H9 (cell line): ENCODE data around the gene HSFX2. TPM values are rescaled to one million over a fixed set of nuclear protein-coding genes. Genes with fewer than 3 reads are reported as not detected.
A peak's percentile ranks its signal among the peaks of the same experiment; 100 is the strongest.

ENCODE experiments used
- DNase-seq: peaks from one replicate; pipeline ENCODE4 v3.0.0-alpha.2; 2017
- H2AFZ ChIP-seq: one replicate; pipeline ENCODE4 v1.6.1; 2013; ENCODE audit warnings: mild to moderate bottlenecking, low read length, control low read depth, moderate library complexity
- H2AK5ac ChIP-seq: 2 replicates; pipeline ENCODE4 v1.6.1; 2013; ENCODE audit warnings: low read length, control low read depth, mixed read lengths; ENCODE audit not compliant: insufficient read length
- H2BK120ac ChIP-seq: one replicate; pipeline ENCODE4 v1.6.1; 2013; ENCODE audit warnings: low read depth, mild to moderate bottlenecking, low read length, control low read depth, inconsistent platforms; ENCODE audit not compliant: poor library complexity, severe bottlenecking
- H2BK12ac ChIP-seq: 2 replicates; pipeline ENCODE4 v1.6.1; 2013; ENCODE audit warnings: low read length, control low read depth, mixed read lengths, low read depth; ENCODE audit not compliant: insufficient read length
- H2BK15ac ChIP-seq: 2 replicates; pipeline ENCODE4 v1.6.1; 2013; ENCODE audit warnings: low read depth, low read length, control low read depth
- H2BK20ac ChIP-seq: one replicate; pipeline ENCODE4 v1.6.1; 2013; ENCODE audit warnings: low read depth, mild to moderate bottlenecking, low read length, control low read depth, inconsistent platforms; ENCODE audit not compliant: poor library complexity, severe bottlenecking
- H2BK5ac ChIP-seq: 2 replicates; pipeline ENCODE4 v1.6.1; 2013; ENCODE audit warnings: low read length, control low read depth, mixed read lengths; ENCODE audit not compliant: insufficient read length
- H3K14ac ChIP-seq: 2 replicates; pipeline ENCODE4 v1.6.1; 2013; ENCODE audit warnings: low read length, control low read depth; ENCODE audit not compliant: insufficient read depth
- H3K18ac ChIP-seq: 2 replicates; pipeline ENCODE4 v1.6.1; 2013; ENCODE audit warnings: low read depth, mild to moderate bottlenecking, mixed read lengths, low read length, control low read depth; ENCODE audit not compliant: insufficient read length
- H3K23ac ChIP-seq: 2 replicates; pipeline ENCODE4 v1.6.1; 2013; ENCODE audit warnings: low read length, control low read depth, mixed read lengths, low read depth; ENCODE audit not compliant: insufficient read length
- H3K23me2 ChIP-seq: 2 replicates; pipeline ENCODE4 v1.6.1; 2013; ENCODE audit warnings: low read depth, mild to moderate bottlenecking, mixed read lengths, low read length, control low read depth; ENCODE audit not compliant: insufficient read length, poor library complexity, severe bottlenecking
- H3K27ac ChIP-seq: 2 replicates; pipeline ENCODE4 v1.5.1; 2013; ENCODE audit warnings: low read length, control low read depth, mixed read lengths, low read depth; ENCODE audit not compliant: insufficient read length
- H3K27me3 ChIP-seq: 2 replicates; pipeline ENCODE4 v1.6.1; 2013; ENCODE audit warnings: low read length, control low read depth, inconsistent platforms; ENCODE audit not compliant: insufficient read depth
- H3K4ac ChIP-seq: 2 replicates; pipeline ENCODE4 v1.6.1; 2013; ENCODE audit warnings: low read depth, mild to moderate bottlenecking, control low read depth, inconsistent platforms, low read length, moderate library complexity
- H3K4me1 ChIP-seq: 2 replicates; pipeline ENCODE4 v1.6.1; 2013; ENCODE audit warnings: low read length, control low read depth, inconsistent platforms; ENCODE audit not compliant: insufficient read depth
- H3K4me2 ChIP-seq: 2 replicates; pipeline ENCODE4 v1.6.1; 2013; ENCODE audit warnings: low read length, control low read depth, mixed read lengths; ENCODE audit not compliant: insufficient read length, insufficient read depth
- H3K56ac ChIP-seq: 2 replicates; pipeline ENCODE4 v1.6.1; 2013; ENCODE audit warnings: low read depth, mild to moderate bottlenecking, mixed read lengths, low read length, control low read depth; ENCODE audit not compliant: insufficient read length
- H3K79me1 ChIP-seq: 2 replicates; pipeline ENCODE4 v1.6.1; 2013; ENCODE audit warnings: low read depth, mild to moderate bottlenecking, moderate library complexity, low read length, control low read depth, inconsistent platforms; ENCODE audit not compliant: insufficient read depth, poor library complexity, severe bottlenecking
- H3K79me2 ChIP-seq: 2 replicates; pipeline ENCODE4 v1.6.1; 2013; ENCODE audit warnings: low read length, control low read depth, inconsistent platforms; ENCODE audit not compliant: insufficient read depth
- H3K9ac ChIP-seq: 2 replicates; pipeline ENCODE4 v1.6.1; 2013; ENCODE audit warnings: low read length, control low read depth, mixed read lengths; ENCODE audit not compliant: insufficient read length; ENCODE audit errors: extremely low read depth
- H3K9me3 ChIP-seq: one replicate; pipeline ENCODE4 v1.6.1; 2013; ENCODE audit warnings: low read depth, low read length, inconsistent platforms; ENCODE audit not compliant: control insufficient read depth
- H3T11ph ChIP-seq: one replicate; pipeline ENCODE4 v1.6.1; 2013; ENCODE audit warnings: mild to moderate bottlenecking, low read length, control low read depth, inconsistent platforms
- H4K20me1 ChIP-seq: one replicate; pipeline ENCODE4 v1.6.1; 2013; ENCODE audit not compliant: control insufficient read depth, insufficient read length, insufficient read depth
- H4K5ac ChIP-seq: 2 replicates; pipeline ENCODE4 v1.6.1; 2013; ENCODE audit warnings: low read depth, mild to moderate bottlenecking, mixed read lengths, low read length, control low read depth; ENCODE audit not compliant: insufficient read length
- H4K8ac ChIP-seq: replicated peaks from 2 replicates; pipeline ENCODE4 v1.6.1; 2013; ENCODE audit warnings: low read length, control low read depth, mixed read lengths, low read depth; ENCODE audit not compliant: insufficient read length
- H4K91ac ChIP-seq: 2 replicates; pipeline ENCODE4 v1.6.1; 2013; ENCODE audit warnings: low read depth, mild to moderate bottlenecking, moderate library complexity, mixed read lengths, low read length, control low read depth; ENCODE audit not compliant: insufficient read length
- H3K27ac Mint-ChIP-seq, 3 experiments: 2 replicates in 2 of 3; 3 replicates in 1 of 3; pipeline ENCODE4 v1.8.0; 2020 to 2021; ENCODE audit warnings: mixed read lengths in 3 of 3, mild to moderate bottlenecking in 1 of 3, moderate library complexity in 1 of 3
- H3K27me3 Mint-ChIP-seq: 2 replicates; pipeline ENCODE4 v1.8.0; 2021; ENCODE audit warnings: low read depth, mild to moderate bottlenecking, moderate library complexity, mixed read lengths
- H3K36me3 Mint-ChIP-seq, 3 experiments: 2 replicates in 2 of 3; 3 replicates in 1 of 3; pipeline ENCODE4 v1.8.0; 2020 to 2021; ENCODE audit warnings: low read depth in 3 of 3, mixed read lengths in 3 of 3; ENCODE audit not compliant: insufficient read depth in 1 of 3
- H3K4me1 Mint-ChIP-seq, 2 experiments: 2 replicates each; pipeline ENCODE4 v1.8.0; 2020; ENCODE audit warnings: mixed read lengths in 2 of 2
- H3K4me3 Mint-ChIP-seq, 2 experiments: 2 replicates in 1 of 2; 3 replicates in 1 of 2; pipeline ENCODE4 v1.8.0; 2020 to 2021; ENCODE audit warnings: mild to moderate bottlenecking in 2 of 2, mixed read lengths in 2 of 2, moderate library complexity in 1 of 2
- H3K9me3 Mint-ChIP-seq, 2 experiments: 2 replicates in 1 of 2; 3 replicates in 1 of 2; pipeline ENCODE4 v1.8.0; 2020; ENCODE audit warnings: mild to moderate bottlenecking in 2 of 2, mixed read lengths in 2 of 2, moderate library complexity in 1 of 2
- CTCF ChIP-seq: fragments of 200-600 bp; sonication (generic); conservative IDR thresholded peaks from 3 replicates; pipeline ENCODE4 v1.8.0; 2021; ENCODE audit warnings: antibody characterized with exemption, mild to moderate bottlenecking
- WGBS: extraction: QIAGEN DNeasy Blood & Tissue Kit; methylation state at CpG from one replicate; pipeline ENCODE4 v1.1.7; 2013; ENCODE audit warnings: missing lambda C conversion rate, low lambda C conversion rate, mixed read lengths; ENCODE audit not compliant: insufficient read length; ENCODE audit errors: extremely low coverage; 5-methylcytosine and 5-hydroxymethylcytosine counted together
- total RNA-seq: library from RNA; stranded (reverse); gene quantifications from 2 replicates; pipeline ENCODE4 v1.2.1, GENCODE V29; 2021

Gene HSFX2
- total RNA-seq, 1 experiment from 2014 or later, result not detected

DNA sequence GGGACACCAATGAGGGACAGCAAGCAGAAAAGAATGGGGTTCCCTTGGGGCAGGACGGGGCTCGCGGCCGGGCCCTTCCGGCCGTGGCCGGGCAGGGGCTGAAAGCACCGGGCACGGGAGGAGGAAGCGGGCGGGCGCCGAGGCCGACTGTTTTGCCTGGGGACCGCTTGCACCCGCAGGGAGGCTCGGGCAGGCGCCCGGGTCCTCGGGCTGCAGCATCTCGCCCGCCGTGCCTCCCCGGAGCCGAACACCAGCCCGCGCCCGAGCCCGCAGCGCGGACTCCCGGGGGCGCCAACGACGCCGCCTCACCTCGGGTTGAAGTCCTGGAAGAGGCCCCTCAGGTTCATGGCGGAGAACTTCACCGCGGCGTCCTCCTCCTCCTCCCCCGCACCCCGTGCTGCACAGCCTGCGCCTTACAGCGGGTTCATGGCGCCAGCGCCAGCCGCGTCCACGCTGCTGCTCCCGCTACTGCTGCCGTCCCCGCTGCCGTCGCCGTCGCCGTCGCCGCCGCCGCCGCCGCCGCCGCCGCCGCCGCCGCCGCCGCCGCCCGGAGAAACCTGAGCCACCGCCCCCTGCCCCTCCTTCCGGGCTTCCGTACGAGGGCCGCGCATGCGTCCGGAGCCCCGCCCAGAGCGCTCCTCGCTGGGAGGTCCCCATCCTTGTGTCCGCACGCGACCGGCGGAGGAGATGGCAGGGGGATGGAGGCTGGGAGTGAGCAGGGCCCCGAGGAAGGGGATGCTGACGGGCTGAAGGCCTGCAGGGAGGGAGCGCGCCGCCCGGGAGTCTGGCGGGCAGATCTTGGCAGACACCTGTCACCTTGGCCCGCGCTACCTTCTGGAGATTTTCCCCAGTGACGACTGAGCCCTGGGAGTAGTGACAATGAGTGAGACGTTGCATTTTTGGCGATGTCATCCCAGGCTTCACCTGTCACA, 36.4 kb upstream of the HSFX2 start, which contains the start of gene TMEM185A:
Gene TMEM185A (minus strand): TSS at position 559 of the 932 bp plus-strand sequence. CDS start 212 bp downstream, at position 347.
- Histone ChIP-seq H3K23ac (no peak within 1 kb of the TSS), H3T11ph (no peak within 1 kb of the TSS), H2BK12ac (no peak within 1 kb of the TSS), H4K20me1 (no peaks in the 10 kb centered on the region), H3K56ac (no peak within 1 kb of the TSS), H3K4me2 (peak within 1 kb of the TSS; percentile 72), H2BK5ac (no peak within 1 kb of the TSS), H2BK15ac (no peak within 1 kb of the TSS), H3K79me2 (peaks cover 4% of the 10 kb centered on the region; the same call in 1 of the 2 replicates), H3K27ac (no peak within 1 kb of the TSS), H3K4me1 (no peaks in the 10 kb centered on the region), H4K8ac (no peak within 1 kb of the TSS), H3K9ac (peak within 1 kb of the TSS; percentile 74), H2AFZ (no peak within 1 kb of the TSS), H2BK20ac (no peak within 1 kb of the TSS), H4K5ac (no peak within 1 kb of the TSS), H2BK120ac (no peak within 1 kb of the TSS), H3K9me3 (peaks cover 27% of the 10 kb centered on the region), H4K91ac (no peak within 1 kb of the TSS), H2AK5ac (no peak within 1 kb of the TSS), H3K23me2 (peaks cover 8% of the 10 kb centered on the region), H3K14ac (peak within 1 kb of the TSS; percentile 20; the same call in 1 of the 2 replicates), H3K4ac (no peak within 1 kb of the TSS), H3K79me1 (no peaks in the 10 kb centered on the region), H3K18ac (no peak within 1 kb of the TSS), H3K27me3 (no peaks in the 10 kb centered on the region; the same call in 1 of the 2 replicates)
- Mint-ChIP-seq H3K4me3 (peak within 1 kb of the TSS; percentile 91 to 96), H3K4me1 (peaks cover 16 to 22% of the 10 kb centered on the region in 2 experiments), H3K36me3 (peaks cover 0 to 9% (median 5%) of the 10 kb centered on the region in 3 experiments; a peak in 3 of 7 replicates), H3K9me3 (peaks cover 72 to 73% of the 10 kb centered on the region in 2 experiments), H3K27me3 (peaks cover 36% of the 10 kb centered on the region), H3K27ac (peak within 1 kb of the TSS; percentile 52 to 95 (median 75); a peak in 4 of 7 replicates)
- no peak for TF ChIP-seq CTCF
- WGBS, result no CpG with 5 or more reads among the region's 102 CpGs
- peak; percentile 71 for DNase-seq
